Ascending aorta (tissue), 2 donors: ENCODE data around the gene AGO3. TPM values are rescaled to one million over a fixed set of nuclear protein-coding genes. Genes with fewer than 3 reads are reported as not detected.

ENCODE experiments used
- DNase-seq, 2 donors: peaks; one replicate each; pipeline ENCODE4 v3.0.0-alpha.2; 2019; ENCODE audit warnings: low spot score in 2 of 2
- H3K27ac ChIP-seq, 2 donors: fragments of 200-600 bp; sonication (generic); one replicate each; pipeline ENCODE4 v1.5.1; 2016 to 2017; ENCODE audit warnings: mild to moderate bottlenecking in 1 of 2
- H3K27me3 ChIP-seq: fragments of 200-600 bp; sonication (generic); one replicate; pipeline ENCODE4 v1.5.1; 2017
- H3K36me3 ChIP-seq, 2 donors: fragments of 200-600 bp; sonication (generic); one replicate each; pipeline ENCODE4 v1.5.1; 2016
- H3K4me1 ChIP-seq, 2 donors: fragments of 200-600 bp; sonication (generic); one replicate each; pipeline ENCODE4 v1.5.1; 2016 to 2017; ENCODE audit warnings: mild to moderate bottlenecking in 1 of 2
- H3K4me3 ChIP-seq, 2 donors: fragments of 200-600 bp; sonication (generic); one replicate each; pipeline ENCODE4 v1.5.1; 2016 to 2017; ENCODE audit warnings: mild to moderate bottlenecking in 1 of 2
- H3K9me3 ChIP-seq, 2 donors: fragments of 200-600 bp; sonication (generic); one replicate each; pipeline ENCODE4 v1.5.1; 2016
- intact Hi-C: fragments of 100-400 bp; cut with DNase I; formaldehyde crosslinking; loops from one replicate; pipeline ENCODE4 v1.15.1; 2023
- total RNA-seq: library from RNA; depleted of rRNA; stranded (reverse); fragments of >200 nt; gene quantifications from one replicate; pipeline ENCODE4 v1.1.0, GENCODE V29; 2016
- TF ChIP-seq, protein P1 (sequence below), 3 experiments: fragments of 200-600 bp in 2 of 3; fragments of 450-650 bp in 1 of 3; sonication (generic) in 2 of 3; IDR thresholded peaks; one replicate each; pipeline ENCODE4 v1.5.1; 2016 to 2019; ENCODE audit warnings: antibody characterized with exemption in 3 of 3, mild to moderate bottlenecking in 1 of 3, moderate library complexity in 1 of 3

Gene AGO3
- total RNA-seq, 1 donor from 2014 or later, result 19.7 TPM

DNA sequence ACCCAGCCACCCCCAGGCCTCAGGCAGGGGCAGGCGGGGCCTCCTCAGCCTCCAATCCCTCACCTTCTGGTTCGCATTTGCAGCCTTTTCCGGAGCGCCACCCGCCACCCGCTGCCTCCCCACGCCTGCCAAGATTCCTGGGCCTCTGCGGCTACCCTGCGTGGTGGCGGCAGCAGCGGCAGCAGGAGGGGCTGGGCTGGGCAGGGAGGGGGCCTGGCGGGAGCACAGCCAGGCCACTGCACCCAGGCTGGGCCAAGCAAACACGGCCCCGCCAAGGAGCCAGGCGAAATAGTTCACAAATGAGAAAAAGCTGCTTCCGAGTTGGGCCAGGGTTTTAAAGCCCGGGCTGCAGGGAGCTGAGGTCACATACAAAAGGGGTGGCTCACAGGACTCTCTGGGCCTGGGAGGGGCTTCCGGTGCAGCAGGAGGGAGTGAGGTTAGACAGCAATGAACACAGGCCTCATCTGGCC lies 184.3 kb downstream of the AGO3 start:
- intact Hi-C loops, result loop anchor here (2.0 kb wide), 1 partner anchor 18 kb away; no protein-coding TSS in a partner anchor
- TF ChIP-seq, protein P1, sequence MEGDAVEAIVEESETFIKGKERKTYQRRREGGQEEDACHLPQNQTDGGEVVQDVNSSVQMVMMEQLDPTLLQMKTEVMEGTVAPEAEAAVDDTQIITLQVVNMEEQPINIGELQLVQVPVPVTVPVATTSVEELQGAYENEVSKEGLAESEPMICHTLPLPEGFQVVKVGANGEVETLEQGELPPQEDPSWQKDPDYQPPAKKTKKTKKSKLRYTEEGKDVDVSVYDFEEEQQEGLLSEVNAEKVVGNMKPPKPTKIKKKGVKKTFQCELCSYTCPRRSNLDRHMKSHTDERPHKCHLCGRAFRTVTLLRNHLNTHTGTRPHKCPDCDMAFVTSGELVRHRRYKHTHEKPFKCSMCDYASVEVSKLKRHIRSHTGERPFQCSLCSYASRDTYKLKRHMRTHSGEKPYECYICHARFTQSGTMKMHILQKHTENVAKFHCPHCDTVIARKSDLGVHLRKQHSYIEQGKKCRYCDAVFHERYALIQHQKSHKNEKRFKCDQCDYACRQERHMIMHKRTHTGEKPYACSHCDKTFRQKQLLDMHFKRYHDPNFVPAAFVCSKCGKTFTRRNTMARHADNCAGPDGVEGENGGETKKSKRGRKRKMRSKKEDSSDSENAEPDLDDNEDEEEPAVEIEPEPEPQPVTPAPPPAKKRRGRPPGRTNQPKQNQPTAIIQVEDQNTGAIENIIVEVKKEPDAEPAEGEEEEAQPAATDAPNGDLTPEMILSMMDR (IDR thresholded peaks at IDR 0.05), result no peak
- Histone ChIP-seq H3K27ac (peak overlapping the region; percentile 89 to 95), H3K36me3 (no peaks in the 10 kb centered on the region), H3K4me3 (peak overlapping the region in 1 of 2 donors; percentile 7), H3K9me3 (no peaks in the 10 kb centered on the region), H3K4me1 (peaks cover 22 to 50% of the 10 kb centered on the region in 2 donors), H3K27me3 (no peaks in the 10 kb centered on the region)
- DNase-seq, result peak; percentile 45 to 89

GRCh38 chr1:36115931-36116330 lies 185.0 kb downstream of the AGO3 start:
- Histone ChIP-seq H3K4me3 (peak overlapping the region in 1 of 2 donors; percentile 7), H3K36me3 (no peaks in the 10 kb centered on the region), H3K27ac (peak overlapping the region; percentile 89 to 95), H3K27me3 (no peaks in the 10 kb centered on the region), H3K4me1 (peaks cover 22 to 50% of the 10 kb centered on the region in 2 donors), H3K9me3 (no peaks in the 10 kb centered on the region)
- no peak for DNase-seq
- TF ChIP-seq, protein P1 (IDR thresholded peaks at IDR 0.05), result no peak
- intact Hi-C loops, result loop anchor here (2.0 kb wide), 1 partner anchor 17 kb away; no protein-coding TSS in a partner anchor

DNA sequence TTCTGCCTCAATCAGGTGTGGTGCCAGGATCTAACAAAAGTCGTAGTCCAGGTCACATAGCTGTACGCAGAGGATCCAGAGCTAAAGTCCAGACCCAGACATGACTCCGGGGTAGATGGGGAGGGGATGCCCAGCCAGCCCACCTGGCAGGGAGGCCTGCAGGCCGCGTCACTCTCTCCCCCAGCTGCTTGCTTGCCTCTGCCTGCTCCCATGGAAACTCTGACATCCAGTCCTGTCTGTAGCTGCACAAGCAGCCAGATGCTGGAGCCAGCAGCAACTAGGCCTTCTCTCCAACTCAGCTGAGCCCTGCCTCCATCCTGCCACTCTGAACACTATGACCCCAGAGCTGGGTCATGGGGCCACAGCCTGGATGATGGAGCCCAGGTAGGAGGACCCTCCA lies 186.0 kb downstream of the AGO3 start:
- no peak for DNase-seq
- Histone ChIP-seq H3K9me3 (no peaks in the 10 kb centered on the region), H3K36me3 (no peaks in the 10 kb centered on the region), H3K4me1 (peaks cover 22 to 50% of the 10 kb centered on the region in 2 donors), H3K27ac (peak overlapping the region; percentile 89 to 95), H3K27me3 (no peaks in the 10 kb centered on the region), H3K4me3 (no peak overlapping the region)
- intact Hi-C loops, result no loop called here
- TF ChIP-seq, protein P1 (IDR thresholded peaks at IDR 0.05), result no peak

DNA sequence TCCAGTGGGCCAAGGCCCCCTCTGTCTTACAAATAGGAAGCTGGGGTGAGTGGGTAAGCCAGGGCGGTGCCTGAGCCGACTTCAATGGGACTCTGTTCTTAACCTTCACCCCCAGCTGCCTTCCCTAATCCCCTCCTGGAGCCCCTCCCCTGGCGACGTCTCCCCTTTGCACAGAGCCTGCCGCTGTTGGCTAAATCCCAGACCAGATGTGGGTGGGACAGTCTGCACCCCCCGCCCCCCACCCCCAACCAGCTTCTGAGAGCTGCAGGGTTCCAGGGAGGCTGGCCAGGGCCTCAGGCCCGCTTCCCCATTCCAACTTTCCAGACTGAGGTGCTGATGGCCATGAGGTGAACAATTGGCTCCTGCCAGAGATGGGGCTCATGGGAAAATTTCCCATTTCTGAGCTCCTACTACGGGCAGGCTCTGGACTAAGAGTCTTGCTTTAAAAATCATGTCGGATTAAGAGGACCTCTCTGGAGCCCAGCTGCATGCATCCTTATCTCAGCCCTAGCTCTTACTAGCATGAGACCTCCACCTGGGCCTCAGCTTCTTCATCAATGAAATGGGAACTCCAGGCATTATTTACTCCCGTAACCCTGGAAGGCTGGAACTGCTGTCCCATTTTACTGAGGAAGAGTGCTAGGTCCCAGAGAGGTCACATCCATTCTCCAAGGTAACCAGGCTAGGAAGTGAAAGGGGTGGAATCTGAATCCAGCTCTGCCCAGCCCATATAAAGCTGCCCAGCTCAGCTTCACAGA lies 187.7 kb downstream of the AGO3 start:
- Histone ChIP-seq H3K9me3 (no peaks in the 10 kb centered on the region), H3K27me3 (no peaks in the 10 kb centered on the region), H3K4me1 (peaks cover 22 to 50% of the 10 kb centered on the region in 2 donors), H3K36me3 (no peaks in the 10 kb centered on the region), H3K27ac (peak overlapping the region; percentile 89 to 95), H3K4me3 (no peak overlapping the region)
- no peak for DNase-seq
- TF ChIP-seq, protein P1 (IDR thresholded peaks at IDR 0.05), result no peak
- intact Hi-C loops, result no loop called here

DNA sequence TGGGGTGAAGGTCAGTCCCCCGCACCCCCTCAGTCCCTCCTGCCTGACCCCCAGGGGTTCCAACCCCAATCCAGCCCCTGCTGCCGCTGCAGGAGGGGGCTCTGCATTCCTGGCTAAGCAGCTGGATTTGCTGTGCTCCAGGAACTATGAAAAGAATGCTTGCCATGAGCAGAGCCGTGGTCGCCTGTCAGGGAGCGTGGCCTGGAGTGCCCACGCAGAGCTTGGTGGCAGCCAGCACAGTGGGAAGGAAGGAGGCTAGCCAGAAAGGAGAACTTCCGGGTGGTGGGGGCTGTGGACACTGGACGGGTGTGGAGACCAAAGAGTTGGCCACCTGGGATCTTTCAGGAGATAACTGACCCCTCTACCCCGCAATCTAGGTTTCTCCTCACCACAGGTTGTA lies 188.6 kb downstream of the AGO3 start:
- peak overlapping the region; percentile 89 to 95 for H3K27ac ChIP-seq
- TF ChIP-seq, protein P1 (IDR thresholded peaks at IDR 0.05), result no peak
- H3K4me3 ChIP-seq, result no peak overlapping the region
- H3K4me1 ChIP-seq, result peaks cover 23 to 55% of the 10 kb centered on the region in 2 donors
- H3K27me3 ChIP-seq, result no peaks in the 10 kb centered on the region
- DNase-seq, result no peak
- intact Hi-C loops, result no loop called here
- H3K36me3 ChIP-seq, result no peaks in the 10 kb centered on the region
- H3K9me3 ChIP-seq, result no peaks in the 10 kb centered on the region

Other genes starting within 250 kb of the AGO3 start
- 40.6 TPM for gene C1orf216, start 212.2 kb upstream of the AGO3 start, total RNA-seq
- gene CLSPN, start 161.1 kb upstream of the AGO3 start, total RNA-seq, result not detected
- gene AGO4, start 123.1 kb upstream of the AGO3 start, total RNA-seq, result 40.4 TPM
- 24.2 TPM for gene AGO1, start 47.9 kb upstream of the AGO3 start, total RNA-seq
- not detected for gene TEKT2, start 153.0 kb downstream of the AGO3 start, total RNA-seq
- gene ADPRS, start 157.8 kb downstream of the AGO3 start, total RNA-seq, result 69.3 TPM
- 41.7 TPM for gene COL8A2, start 194.1 kb downstream of the AGO3 start, total RNA-seq
- gene TRAPPC3, start 218.4 kb downstream of the AGO3 start, total RNA-seq, result 52.0 TPM
- gene MAP7D1, start 225.1 kb downstream of the AGO3 start, total RNA-seq, result 209 TPM